ENCODE results near the gene ATOH7.
"Not testable (repeated sequence)": the region's sequence is repeated elsewhere in the genome, so short reads cannot be mapped to it uniquely, and the experiment has no call there.

Gene ATOH7

GRCh38 chr10:68239069-68239468 lies 7.2 kb upstream of the ATOH7 start:
- in situ Hi-C loops (cut with MboI; ENCODE audit: low pct_unique_long_range_greater_than_20kb, low sequenced_read_pairs): no loop called here
- no peak for DNase-seq

- in situ Hi-C loops (cut with MboI; ENCODE audit: low pct_unique_long_range_greater_than_20kb, low sequenced_read_pairs): no loop called here
- no peak for DNase-seq
These were observed 6.5 kb upstream of the ATOH7 start for GRCh38 chr10:68238371-68238770.

- in situ Hi-C loops (cut with MboI; ENCODE audit: low pct_unique_long_range_greater_than_20kb, low sequenced_read_pairs): no loop called here
- no peak for DNase-seq
These were observed 5.3 kb upstream of the ATOH7 start for GRCh38 chr10:68237173-68237572.

- in situ Hi-C loops (cut with MboI; ENCODE audit: low pct_unique_long_range_greater_than_20kb, low sequenced_read_pairs): no loop called here
- DNase-seq: no peak
These were observed 3.7 kb upstream of the ATOH7 start for GRCh38 chr10:68235581-68235980.

GRCh38 chr10:68235111-68235510 lies 3.2 kb upstream of the ATOH7 start:
- no peak for DNase-seq
- in situ Hi-C loops (cut with MboI; ENCODE audit: low pct_unique_long_range_greater_than_20kb, low sequenced_read_pairs): no loop called here

- in situ Hi-C loops (cut with MboI; ENCODE audit: low pct_unique_long_range_greater_than_20kb, low sequenced_read_pairs): no loop called here
These were observed 1.1 kb upstream of the ATOH7 start for GRCh38 chr10:68233046-68233445.

GRCh38 chr10:68231106-68231816 lies 652 bp downstream of the ATOH7 start:
- no peak for DNase-seq
- in situ Hi-C loops (cut with MboI; ENCODE audit: low pct_unique_long_range_greater_than_20kb, low sequenced_read_pairs): no loop called here

More at GRCh38 chr10:68233046-68233445, 1.1 kb upstream of the ATOH7 start:
- no peak for DNase-seq

- in situ Hi-C loops (cut with MboI; ENCODE audit: low pct_unique_long_range_greater_than_20kb, low sequenced_read_pairs): no loop called here
- DNase-seq: no peak
These were observed 1.6 kb downstream of the ATOH7 start for GRCh38 chr10:68230268-68230667.

GRCh38 chr10:68224810-68225209 lies 7.1 kb downstream of the ATOH7 start:
- no peak for DNase-seq
- in situ Hi-C loops (cut with MboI; ENCODE audit: low pct_unique_long_range_greater_than_20kb, low sequenced_read_pairs): no loop called here

GRCh38 chr10:68223535-68224165 lies 8.3 kb downstream of the ATOH7 start:
- in situ Hi-C loops (cut with MboI; ENCODE audit: low pct_unique_long_range_greater_than_20kb, low sequenced_read_pairs): no loop called here
- DNase-seq: peak; percentile 14

GRCh38 chr10:68222391-68222790 lies 9.5 kb downstream of the ATOH7 start:
- no peak for DNase-seq
- in situ Hi-C loops (cut with MboI; ENCODE audit: low pct_unique_long_range_greater_than_20kb, low sequenced_read_pairs): no loop called here

GRCh38 chr10:68221196-68221595 lies 10.7 kb downstream of the ATOH7 start:
- in situ Hi-C loops (cut with MboI; ENCODE audit: low pct_unique_long_range_greater_than_20kb, low sequenced_read_pairs): no loop called here
- no peak for DNase-seq

- DNase-seq: no peak
- in situ Hi-C loops (cut with MboI; ENCODE audit: low pct_unique_long_range_greater_than_20kb, low sequenced_read_pairs): no loop called here
These were observed 13.1 kb downstream of the ATOH7 start for GRCh38 chr10:68218786-68219185.

GRCh38 chr10:68212721-68213352 lies 19.1 kb downstream of the ATOH7 start:
- in situ Hi-C loops (cut with MboI; ENCODE audit: low pct_unique_long_range_greater_than_20kb, low sequenced_read_pairs): no loop called here
- DNase-seq: peak; percentile 68

- in situ Hi-C loops (cut with MboI; ENCODE audit: low pct_unique_long_range_greater_than_20kb, low sequenced_read_pairs): no loop called here
- no peak for DNase-seq
These were observed 20.2 kb downstream of the ATOH7 start for GRCh38 chr10:68211669-68212068.

- peak; percentile 75 for DNase-seq
- in situ Hi-C loops (cut with MboI; ENCODE audit: low pct_unique_long_range_greater_than_20kb, low sequenced_read_pairs): no loop called here
These were observed 23.4 kb downstream of the ATOH7 start for GRCh38 chr10:68208424-68209042.

- in situ Hi-C loops (cut with MboI; ENCODE audit: low pct_unique_long_range_greater_than_20kb, low sequenced_read_pairs): no loop called here
These were observed 29.0 kb downstream of the ATOH7 start for GRCh38 chr10:68202960-68203353.

GRCh38 chr10:68196701-68197100 lies 35.2 kb downstream of the ATOH7 start:
- in situ Hi-C loops (cut with MboI; ENCODE audit: low pct_unique_long_range_greater_than_20kb, low sequenced_read_pairs): no loop called here
- DNase-seq: no peak

More at GRCh38 chr10:68202960-68203353, 29.0 kb downstream of the ATOH7 start:
- no peak for DNase-seq

- DNase-seq; in situ Hi-C loops (cut with MboI; ENCODE audit: low pct_unique_long_range_greater_than_20kb, low sequenced_read_pairs): not testable (repeated sequence)
These were observed 36.1 kb downstream of the ATOH7 start for GRCh38 chr10:68195776-68196175.

- in situ Hi-C loops (cut with MboI; ENCODE audit: low pct_unique_long_range_greater_than_20kb, low sequenced_read_pairs): no loop called here
- DNase-seq: no peak
These were observed 37.6 kb downstream of the ATOH7 start for GRCh38 chr10:68194290-68194689.

All from KBM-7 (cell line).